ENCODE results near the gene METTL17.
A peak's percentile ranks its signal among the peaks of the same experiment; 100 is the strongest.
"Not testable (repeated sequence)": the region's sequence is repeated elsewhere in the genome, so short reads cannot be mapped to it uniquely, and the experiment has no call there.

METTL17 gene

DNA sequence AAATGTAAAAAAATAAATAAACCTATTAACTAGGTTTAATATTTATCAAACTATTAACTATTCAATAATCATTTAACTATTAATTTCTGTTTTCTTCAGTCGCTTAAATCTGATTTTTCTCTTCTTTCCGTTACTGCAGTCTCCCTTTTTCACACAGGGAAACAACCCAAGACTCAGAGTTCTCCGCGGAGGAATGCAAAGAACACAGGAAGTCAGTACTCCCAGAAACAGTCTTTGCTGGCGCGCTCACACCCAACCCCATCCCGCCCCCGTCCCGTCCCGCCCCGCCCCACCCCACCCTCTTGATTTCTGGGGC lies 351 bp upstream of the METTL17 start:
- no peak for DNase-seq

DNA sequence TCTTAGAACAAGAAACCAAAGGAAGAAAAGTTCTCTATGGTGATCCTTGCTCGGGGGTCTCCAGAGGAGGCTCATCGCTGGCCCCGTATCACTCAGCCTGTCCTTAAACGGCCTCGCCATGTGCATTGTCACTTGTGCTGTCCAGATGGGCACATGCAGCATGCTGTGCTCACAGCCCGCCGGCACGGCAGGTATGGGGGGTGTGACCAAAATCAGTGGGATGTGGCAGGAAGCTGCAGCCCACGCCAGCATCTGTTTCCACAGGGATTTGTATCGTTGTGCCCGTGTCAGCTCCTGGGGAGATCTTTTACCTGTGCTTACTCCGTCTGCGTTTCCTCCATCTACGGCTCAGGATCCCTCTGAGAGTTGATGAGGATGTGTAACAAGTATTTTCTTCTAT lies 6.7 kb downstream of the METTL17 start:
- DNase-seq = no peak

DNA sequence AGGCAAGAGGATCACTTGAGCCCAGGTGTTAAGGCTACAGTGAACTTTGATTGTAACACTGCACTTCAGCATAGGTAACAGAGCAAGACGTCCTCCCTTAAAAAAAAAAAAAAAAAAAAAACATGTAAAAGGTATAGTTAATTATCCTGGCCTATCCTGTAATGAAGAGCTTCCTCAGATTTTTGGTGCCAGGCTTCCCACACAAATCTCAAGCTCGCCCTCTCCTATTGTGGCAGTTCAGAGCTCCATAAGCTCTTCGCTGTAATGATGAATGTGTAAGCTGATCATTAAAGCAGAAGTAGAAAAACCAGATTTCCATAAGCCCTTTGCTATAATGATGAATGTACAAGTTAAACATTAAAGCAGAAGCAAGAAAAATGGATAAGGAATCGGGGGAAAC lies 7.3 kb downstream of the METTL17 start:
- no peak for DNase-seq

DNA sequence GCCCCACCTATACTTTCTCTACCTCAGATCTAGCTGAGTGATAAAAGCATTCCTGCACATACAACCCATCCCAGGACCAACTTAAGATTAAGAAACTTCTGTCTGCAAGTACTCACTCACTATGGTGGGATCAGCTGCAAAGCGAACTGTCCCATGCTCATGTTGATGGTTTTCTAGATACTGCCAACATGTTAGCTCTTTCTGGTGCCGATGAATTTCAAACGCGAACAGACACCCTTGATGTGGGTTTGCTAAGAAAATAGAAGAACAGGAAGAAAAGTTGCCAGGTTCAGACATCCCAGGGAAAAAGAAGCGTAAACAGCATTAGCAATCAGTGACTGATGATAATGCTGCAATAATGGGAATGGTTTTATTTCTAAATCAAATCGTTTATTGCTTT lies 7.8 kb downstream of the METTL17 start:
- DNase-seq = no peak

DNA sequence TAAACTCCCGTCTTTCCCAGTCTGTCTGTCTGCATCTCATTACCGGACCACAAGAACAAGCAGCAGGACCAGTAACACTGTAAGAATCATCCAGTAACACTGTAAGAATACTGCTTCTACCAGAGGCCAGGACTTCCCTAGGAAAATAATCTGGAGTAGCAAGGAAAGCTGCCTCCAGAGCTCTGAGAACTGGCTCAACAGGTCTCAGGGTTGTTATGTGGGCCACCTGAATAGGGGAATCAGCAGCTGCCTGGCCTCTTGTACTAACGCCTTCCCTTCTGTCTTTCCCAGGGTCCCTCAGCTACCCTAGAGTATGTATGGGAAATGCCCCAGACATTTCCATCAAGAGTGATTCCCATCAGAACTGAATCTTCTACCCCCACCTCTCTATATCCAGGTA lies 8.4 kb downstream of the METTL17 start:
- DNase-seq = no peak

DNA sequence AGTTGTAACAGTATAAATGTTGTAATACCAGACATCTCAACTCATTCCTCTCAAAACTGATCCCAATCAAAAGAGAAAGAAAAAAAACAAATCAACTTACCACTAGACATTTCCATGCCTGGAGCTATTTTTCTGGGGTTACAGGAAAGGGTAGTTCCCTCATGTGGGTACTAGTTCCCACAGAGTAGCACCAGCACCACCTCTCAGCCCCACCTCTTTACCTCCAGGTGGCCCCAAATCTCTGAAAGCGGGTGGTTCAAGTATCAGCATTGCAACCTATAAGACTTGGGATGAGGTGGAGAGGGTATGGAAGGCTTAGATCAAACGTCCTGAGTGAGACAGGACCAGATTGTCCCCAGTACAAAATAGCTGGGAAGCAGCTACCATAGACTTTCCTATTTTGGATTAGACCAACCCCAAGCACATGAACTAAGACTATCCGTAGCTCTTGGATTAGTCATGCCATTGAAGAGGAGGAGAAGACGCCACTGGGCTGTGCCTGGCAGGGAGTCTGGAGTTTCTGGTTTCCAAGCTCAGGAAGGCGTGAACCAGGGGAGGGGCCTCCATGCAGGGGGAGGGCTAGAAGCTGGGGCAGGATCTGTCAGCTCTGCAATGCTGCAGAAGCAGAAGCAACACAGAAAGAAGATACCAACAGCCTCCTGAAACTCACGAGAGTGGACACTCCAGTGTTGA lies 9.0 kb downstream of the METTL17 start, which contains the start of gene SLC39A2:
TSS of gene SLC39A2 (plus strand) at position 620 of the 693 bp plus-strand sequence. CDS start 154 bp downstream, outside the sequence.
- DNase-seq = no peak

DNA sequence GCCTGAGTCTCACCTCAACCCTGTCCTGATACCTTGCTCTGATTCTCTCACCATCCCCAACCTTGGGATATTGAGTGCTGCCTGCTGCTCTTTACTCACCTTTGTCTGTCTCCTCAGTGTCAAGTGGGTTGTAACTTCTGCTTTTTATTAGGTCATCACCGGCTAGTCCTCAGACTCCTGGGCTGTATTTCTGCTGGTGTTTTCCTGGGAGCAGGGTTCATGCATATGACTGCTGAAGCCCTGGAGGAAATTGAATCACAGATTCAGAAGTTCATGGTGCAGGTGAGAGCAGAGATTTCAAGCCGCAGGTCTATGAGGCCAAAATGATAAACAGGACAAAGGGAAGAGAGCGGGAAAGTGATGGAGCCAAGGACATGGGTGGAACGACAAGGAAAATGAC lies 9.8 kb downstream of the METTL17 start:
- no peak for DNase-seq

DNA sequence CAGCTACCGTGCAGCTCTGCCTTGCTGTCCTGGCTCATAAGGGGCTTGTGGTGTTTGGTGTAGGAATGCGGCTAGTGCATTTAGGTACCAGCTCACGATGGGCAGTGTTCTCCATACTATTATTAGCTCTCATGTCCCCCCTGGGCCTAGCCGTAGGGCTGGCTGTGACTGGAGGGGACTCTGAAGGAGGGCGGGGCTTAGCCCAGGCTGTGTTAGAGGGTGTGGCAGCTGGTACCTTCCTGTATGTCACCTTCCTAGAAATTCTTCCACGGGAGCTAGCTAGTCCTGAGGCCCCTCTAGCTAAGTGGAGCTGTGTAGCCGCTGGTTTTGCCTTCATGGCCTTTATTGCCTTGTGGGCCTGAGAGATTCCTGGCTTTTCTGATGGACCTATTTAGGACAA lies 11.4 kb downstream of the METTL17 start:
- DNase-seq = no peak

DNA sequence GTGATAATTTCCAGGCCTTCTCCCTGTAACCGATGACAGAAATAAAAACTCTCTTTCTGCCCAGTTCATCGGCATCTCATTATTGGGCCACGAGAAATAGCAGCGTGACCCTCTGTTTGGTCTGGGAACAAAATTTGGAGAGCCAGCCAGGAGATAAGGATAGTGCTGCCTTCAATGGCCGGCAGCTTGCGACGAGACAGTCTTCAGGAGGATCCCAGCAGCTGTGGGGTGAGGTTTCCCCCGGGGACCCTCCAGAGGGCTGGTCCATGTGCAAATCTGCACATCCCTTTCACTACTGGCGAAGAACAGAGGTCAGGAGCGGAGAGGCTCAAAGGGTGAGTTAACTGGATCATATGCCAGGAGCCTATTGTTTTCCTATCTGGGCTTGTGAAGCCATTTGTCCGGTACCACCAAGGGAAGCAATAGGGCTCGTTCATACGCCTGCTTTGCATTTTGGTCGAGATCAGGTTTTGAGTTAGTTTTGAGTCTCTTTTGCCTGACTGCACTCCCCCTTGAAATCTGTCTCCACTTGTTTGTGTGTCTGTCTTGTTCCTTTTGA lies 14.1 kb downstream of the METTL17 start:
- no peak for DNase-seq

DNA sequence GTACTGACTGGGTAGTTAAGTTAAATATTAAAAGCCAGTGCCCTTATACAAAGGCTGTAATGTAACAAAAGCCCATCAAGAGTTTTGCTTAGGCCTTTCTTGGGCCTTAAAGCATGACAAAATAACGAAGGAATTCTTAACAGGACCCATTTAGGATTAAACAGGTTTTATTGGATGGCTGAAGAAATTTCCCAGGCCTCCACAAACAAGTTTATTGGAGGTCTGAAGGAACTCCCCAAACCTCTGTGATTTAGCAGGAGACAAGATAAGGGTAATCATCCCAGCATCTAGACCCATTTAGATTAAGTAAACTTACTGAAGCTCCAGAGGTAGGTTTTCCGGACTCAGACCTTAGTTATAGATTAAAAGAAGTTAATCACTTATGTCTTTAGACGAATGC lies 19.9 kb downstream of the METTL17 start:
- DNase-seq = not testable (repeated sequence)

DNA sequence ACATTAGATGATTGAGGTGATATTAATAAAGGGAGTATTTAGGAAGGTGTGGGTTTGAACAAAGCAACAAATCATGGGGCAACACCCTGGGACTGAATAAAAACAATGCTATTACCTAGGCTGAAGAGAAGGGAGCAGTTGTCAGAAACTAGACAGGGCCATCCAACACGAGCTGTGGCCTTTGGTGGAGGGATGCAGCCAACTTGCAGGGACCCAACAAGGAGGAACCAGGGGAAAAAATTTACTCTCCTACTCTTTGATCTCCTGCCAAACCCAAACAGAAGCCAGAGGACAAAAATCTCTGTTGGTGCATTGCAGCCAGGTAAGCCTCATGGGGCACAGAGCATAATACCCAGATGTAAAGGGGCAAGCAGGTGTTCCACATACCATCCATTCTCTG lies 21.4 kb downstream of the METTL17 start:
- DNase-seq = no peak

DNA sequence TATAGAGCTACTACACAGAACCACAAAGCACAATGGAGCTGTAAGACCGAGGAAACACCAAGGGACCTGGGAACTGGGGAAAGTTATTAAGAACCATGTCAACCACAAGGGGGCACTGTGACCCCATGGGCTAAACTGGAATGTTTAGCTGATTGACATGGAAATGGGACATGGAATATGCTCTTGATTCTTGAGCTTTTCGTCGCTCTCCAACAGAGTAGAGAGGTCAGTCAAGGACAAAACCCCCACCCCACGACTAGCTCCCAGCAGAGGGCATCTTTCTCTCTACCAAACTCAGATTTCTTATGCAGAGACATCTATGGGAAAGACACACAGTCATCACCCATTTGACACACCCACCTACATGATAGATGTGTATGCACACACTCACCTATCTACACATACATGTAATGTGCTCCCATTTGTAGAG lies 25.0 kb downstream of the METTL17 start:
- DNase-seq = peak; percentile 60

DNA sequence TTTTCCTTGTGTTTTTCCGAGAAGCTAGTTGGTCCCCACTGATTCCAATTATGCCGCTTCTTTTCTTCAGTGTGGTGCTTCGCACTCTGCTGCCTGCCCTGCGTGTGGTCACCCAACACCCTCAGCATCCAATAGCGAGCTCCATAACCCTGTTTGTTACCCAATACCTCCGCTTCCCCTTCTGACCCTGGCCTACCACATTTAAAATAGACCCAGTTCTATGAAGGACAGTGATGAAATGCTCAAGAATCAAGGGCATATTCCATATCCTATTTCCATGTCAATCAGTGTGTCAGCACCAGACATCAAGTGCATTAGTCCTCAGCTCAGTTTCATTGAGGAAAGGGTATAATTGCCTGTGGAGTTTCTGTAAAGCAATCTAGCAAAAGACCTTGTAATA lies 25.5 kb downstream of the METTL17 start:
- no peak for DNase-seq

DNA sequence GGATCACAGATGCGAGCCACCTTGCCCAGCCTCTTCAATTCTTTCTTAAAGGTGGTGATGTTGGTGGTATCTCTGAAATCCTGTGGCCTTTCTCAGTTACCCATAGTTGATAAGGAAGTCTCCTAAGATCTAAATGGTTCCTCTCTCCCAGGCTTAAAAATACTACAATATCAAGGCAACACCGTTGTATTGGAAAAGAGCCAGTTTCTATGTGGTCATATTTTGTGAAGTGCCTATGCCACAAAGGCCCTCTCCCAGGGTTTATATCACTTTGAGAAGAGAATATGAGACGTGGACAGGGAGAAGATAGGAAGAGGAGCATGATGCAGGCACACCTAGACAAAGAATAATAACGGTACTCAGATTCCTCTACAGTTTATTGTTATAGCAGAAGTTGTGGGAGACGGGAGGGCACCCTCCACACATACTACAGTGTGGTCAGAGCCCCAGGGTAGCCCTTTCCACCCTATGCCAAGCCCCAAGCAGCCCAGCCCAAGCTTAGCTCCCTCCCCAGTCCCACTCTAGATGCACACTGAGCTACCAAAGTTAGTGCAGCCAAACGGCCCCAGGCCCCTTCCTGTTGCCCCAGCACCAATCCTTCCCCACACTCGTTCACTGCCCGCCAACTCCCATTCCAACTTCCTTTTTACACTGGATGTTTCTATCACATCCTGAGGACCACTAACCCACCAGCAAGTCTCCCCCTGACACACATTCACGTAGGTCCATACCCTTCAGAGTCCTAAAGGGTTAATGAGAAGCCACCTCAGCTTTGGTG lies 26.8 kb downstream of the METTL17 start:
- DNase-seq = no peak

DNA sequence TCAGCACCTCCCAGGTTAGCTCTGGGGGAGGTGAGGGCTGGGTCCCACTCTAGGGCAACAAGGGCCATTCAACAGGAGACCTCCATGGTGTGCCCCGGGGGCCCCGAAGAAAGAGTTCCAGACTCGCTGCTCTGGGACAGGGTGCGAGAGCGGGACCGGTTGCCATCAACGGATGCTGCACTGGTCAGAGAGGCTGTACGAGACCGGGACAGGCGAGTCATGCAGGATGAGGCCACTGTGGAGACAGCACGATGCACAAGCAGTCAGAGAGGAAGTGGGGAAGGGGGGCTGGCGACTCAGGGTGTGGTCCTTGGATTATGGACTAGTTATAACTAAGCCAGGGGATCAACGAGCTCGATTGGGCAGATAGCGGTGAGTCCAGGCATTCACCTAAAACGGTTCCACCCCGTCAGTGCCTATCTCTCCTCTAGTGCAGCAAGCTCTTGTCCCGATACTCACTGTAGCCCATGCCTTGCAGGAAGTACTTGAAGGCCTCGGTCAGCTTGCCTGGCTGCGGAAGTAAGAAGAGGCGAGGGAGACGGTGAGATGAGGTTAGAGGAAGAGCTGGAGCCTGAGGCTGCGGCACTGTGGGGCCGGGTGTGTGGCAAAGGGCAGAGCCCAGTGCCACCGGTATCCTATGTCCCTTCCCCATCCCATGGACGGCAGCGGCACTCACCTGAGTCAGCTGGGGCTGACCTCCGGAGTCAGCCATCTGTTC lies 27.9 kb downstream of the METTL17 start:
- no peak for DNase-seq

DNA sequence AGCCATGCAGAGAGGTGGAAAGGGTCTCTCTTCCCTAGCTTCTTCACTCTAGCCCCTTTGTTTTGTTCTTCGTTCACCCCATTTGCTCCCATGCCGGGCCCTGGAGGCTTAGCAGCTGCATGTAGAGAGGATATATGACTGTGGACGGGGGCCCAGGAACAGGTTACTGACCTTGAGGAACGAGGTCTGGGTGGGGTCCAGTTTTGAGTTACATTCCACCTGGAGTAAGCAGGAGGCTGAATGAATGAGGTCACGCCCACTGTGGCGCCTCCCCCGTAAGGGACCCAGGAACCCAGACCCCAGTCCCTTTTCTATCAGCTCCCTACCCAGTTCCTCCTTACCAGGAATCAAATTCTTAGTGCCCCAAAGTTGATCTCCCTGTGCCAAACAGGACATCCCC lies 28.5 kb downstream of the METTL17 start:
- DNase-seq = no peak

DNA sequence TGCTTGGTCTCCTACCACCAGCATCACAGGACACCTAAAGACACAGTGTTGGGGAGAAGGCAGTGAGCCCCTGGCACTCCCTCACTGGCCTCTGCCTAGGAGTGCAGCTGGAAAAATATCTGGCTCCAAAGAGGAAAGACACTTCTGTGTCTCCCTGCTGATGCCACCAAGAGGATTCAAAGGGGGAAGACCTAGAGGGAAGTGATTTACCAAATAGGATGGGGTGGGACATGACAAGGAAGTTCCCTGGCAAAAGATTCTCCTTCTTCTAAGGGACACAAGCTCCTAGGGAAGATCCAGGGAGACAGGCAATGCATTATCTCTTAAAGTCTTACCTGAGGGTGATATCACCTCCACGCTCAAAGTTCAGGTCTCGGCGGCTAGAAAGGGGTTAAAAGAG lies 29.0 kb downstream of the METTL17 start:
- DNase-seq = no peak

DNA sequence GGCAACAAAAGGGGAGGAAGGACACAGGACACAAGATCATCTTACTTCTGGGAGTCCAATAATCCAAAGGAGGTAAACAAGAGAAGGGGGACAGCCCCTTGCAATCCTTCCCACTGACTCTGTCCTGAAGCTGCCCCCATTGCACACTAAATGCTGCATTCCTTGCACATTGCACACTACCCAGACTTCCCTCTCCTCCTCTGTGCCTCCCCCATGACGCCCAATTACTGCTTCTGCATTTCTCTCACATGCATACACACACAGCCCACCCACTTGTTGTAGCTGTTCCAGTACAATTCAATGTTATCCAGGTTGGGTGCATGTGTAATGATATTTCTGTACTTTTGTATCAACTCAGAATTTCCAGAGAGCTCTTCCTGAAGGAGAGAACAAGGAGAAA lies 29.6 kb downstream of the METTL17 start:
- no peak for DNase-seq

DNA sequence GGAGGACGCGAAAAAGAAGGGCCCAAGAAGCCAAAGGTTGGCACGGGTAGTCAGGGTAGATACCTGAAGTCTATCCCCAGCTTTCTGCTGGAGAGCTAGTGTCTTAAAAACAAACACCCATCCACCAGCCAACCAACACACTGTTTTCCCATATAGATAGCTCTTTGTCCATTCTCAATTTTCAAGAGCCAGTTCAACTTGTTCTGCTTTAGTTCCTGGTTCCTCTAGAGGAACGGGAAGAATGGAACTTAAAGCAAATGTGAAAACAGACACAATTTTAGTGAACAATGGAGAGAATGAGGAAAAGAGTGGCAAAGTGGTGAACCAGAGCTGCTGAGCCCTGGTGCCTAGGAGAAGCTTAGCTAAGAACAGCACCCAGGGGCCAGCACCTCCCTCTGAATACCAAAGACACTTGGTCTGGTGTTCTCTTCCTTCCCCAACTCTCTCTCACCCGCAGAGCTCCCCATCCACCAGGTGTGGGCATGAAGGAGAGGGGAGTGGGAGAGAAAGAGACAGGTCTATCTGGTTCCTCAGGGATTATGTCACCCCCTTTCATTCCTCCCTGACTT lies 31.3 kb downstream of the METTL17 start:
- no peak for DNase-seq

DNA sequence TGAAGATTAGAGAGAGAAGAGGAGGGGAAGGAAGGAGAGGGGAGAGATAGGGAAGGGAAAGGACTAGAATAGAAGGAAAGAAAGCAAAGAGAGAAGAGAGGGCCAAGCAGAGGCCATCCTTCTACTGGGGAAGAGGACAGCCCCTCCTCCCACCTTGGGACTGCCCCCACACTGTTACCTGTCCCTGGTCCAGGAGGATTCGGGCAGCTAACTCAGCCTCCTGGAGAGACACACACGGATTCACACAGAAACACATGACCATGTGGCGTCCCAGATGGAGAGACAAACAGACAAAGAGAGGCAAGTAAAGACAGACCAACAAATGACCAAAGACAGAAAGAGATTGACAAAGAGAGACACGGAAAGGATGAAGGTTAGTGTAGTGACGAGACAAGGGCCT lies 32.9 kb downstream of the METTL17 start:
- DNase-seq = no peak

DNA sequence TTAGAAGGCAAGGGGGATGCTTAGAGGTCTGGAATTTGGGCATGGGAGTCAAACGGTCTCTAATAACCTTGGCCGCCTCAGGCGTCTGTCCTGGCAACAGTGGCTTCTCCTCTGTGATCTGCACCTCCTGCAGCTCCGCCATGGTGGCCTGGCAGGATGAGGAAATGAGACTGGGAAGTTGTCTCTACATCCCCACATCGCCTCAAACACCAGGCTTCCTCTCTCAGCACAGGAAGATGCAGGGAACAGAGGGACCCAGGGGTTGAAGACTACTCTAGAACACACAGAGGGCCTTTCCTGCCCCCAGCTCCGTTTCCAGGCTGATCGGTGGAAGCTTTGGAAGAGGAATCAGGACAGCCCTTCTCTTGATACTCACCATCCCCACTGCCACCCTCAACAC lies 33.4 kb downstream of the METTL17 start:
- DNase-seq = no peak

DNA sequence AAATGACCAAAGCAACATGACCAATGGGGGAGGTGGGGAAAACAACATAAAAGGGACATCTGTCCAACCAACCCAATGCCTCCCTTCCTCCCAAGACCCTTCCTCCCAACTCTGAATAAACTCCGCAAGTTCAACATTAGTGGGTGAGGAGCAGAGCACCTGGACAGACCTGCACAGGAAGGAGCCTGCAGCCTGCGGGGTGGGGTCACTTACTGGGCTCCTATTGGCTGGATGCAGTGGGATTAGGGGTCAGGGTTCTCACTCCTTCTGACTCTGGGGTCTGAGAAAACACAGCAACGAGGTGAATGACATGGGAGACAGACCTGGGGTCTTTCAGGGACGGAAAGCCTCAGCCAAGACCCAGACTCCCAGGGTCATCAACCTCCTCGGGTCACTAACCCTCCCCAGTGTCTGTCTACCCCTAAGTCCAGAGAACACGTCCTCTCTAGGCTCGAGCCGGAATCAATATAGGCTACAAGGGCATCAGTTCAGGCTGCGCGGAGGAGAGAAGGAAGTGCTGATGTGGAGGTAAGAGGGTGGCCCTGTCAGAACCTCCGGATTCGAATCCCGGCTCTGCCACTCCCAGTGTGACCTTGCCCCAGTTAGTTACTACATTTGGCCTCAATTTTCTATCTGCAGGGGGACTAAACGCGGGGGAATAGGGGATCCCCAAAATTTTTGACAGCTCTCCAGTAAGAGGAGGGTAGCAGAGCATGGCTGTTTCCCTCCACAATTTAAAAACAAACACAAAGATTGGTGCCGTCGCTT lies 34.2 kb downstream of the METTL17 start:
- no peak for DNase-seq

Measured in right kidney (tissue), 1 donor.